Mammary epithelial cell (primary cell): ENCODE data around the gene CDY1.
"Not testable (repeated sequence)": the region's sequence is repeated elsewhere in the genome, so short reads cannot be mapped to it uniquely, and the experiment has no call there.

Experiments
- EZH2 ChIP-seq: IDR thresholded peaks from 2 replicates; pipeline ENCODE4 v1.6.1; 2012; ENCODE audit warnings: low read length, inconsistent platforms, borderline replicate concordance
- TF ChIP-seq, protein P1 (sequence below), 2 donors: IDR thresholded peaks in 1 of 2; conservative IDR thresholded peaks in 1 of 2; 2 replicates each; pipeline ENCODE4 v1.5.1; 2011 to 2012; ENCODE audit warnings: inconsistent platforms in 2 of 2, low read length in 2 of 2, mild to moderate bottlenecking in 2 of 2, control low read depth in 1 of 2, low read depth in 1 of 2; ENCODE audit not compliant: insufficient read depth in 1 of 2; ENCODE audit errors: extremely low read depth in 1 of 2

DNA sequence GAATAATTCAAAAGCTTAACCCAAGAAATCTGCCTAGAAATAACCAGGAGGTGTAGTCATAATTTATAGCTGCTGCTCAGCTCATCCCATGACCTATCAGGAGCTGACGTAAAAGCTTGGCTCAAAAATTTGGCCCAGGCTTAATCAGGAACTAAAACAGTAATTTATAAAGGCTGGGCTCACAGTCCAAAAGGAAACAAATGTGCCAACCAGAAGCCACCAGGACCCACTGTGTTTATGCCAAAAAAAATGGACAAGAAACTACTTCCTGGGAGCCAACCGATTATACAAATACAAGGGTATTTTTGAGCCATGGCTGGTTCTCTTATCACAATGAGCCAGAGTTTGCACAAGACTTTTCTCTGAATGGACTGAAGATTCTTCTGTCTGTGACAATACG lies 17.9 kb downstream of the CDY1 start:
- TF ChIP-seq, protein P1, sequence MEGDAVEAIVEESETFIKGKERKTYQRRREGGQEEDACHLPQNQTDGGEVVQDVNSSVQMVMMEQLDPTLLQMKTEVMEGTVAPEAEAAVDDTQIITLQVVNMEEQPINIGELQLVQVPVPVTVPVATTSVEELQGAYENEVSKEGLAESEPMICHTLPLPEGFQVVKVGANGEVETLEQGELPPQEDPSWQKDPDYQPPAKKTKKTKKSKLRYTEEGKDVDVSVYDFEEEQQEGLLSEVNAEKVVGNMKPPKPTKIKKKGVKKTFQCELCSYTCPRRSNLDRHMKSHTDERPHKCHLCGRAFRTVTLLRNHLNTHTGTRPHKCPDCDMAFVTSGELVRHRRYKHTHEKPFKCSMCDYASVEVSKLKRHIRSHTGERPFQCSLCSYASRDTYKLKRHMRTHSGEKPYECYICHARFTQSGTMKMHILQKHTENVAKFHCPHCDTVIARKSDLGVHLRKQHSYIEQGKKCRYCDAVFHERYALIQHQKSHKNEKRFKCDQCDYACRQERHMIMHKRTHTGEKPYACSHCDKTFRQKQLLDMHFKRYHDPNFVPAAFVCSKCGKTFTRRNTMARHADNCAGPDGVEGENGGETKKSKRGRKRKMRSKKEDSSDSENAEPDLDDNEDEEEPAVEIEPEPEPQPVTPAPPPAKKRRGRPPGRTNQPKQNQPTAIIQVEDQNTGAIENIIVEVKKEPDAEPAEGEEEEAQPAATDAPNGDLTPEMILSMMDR (conservative IDR thresholded peaks at IDR 0.05 in 1 of 2, IDR thresholded peaks at IDR 0.05 in 1 of 2; ENCODE audit: extremely low read depth in 1 of 2, insufficient read depth in 1 of 2, low read depth in 1 of 2, low read length in 2 of 2), result not testable (repeated sequence)
- TF ChIP-seq EZH2, result not testable (repeated sequence)
